ENCODE measurements around the gene OVOL1. TPM values are rescaled to one million over a fixed set of nuclear protein-coding genes. Genes with fewer than 3 reads are reported as not detected.

OVOL1 gene
- total and polyA plus RNA-seq, 2 experiments from 2014 or later = 1.5 to 3.3 TPM

DNA sequence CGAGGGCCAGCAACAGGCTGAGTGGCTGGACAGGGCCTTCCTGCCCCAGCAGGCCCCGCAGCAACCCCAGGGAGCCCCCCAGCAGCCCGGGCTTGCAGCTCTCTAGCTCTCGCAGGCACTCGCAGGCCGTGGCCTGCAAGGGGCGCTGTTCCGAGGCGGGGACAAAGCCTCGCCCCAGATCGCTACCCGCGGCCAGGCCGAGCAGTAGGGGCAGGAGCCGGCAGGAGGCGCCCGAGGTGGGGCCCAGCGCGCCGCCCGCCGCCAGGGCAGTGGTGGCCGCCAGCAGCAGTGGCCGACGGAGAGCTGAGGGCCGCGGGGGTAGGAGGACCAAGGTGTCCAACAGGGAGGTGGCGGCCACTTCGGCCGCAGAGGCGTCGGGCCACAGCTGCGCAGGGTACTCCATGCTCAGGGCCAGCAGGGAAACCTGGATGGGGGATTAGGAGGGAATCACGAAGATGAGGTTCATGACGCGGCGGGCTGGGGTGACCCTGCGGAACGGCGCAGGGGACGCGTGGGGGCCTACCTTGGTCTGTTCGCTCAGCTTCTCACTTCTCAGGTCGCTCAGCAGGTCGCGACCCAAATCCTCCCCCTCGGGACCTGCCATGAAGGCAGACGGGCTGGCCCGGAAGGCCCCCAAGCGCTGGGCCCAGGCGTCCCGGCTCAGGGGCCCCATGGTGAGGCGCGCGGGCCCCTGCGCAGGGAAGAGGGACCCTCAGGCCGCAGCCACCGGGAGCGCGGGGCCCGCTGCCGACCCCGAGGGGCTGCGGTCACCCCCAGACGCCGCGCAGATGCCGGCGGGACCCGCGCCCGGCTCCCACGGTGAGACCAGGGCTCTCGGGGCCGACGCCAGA lies 6.7 kb upstream of the OVOL1 start (continued):
- TF ChIP-seq, protein P1, sequence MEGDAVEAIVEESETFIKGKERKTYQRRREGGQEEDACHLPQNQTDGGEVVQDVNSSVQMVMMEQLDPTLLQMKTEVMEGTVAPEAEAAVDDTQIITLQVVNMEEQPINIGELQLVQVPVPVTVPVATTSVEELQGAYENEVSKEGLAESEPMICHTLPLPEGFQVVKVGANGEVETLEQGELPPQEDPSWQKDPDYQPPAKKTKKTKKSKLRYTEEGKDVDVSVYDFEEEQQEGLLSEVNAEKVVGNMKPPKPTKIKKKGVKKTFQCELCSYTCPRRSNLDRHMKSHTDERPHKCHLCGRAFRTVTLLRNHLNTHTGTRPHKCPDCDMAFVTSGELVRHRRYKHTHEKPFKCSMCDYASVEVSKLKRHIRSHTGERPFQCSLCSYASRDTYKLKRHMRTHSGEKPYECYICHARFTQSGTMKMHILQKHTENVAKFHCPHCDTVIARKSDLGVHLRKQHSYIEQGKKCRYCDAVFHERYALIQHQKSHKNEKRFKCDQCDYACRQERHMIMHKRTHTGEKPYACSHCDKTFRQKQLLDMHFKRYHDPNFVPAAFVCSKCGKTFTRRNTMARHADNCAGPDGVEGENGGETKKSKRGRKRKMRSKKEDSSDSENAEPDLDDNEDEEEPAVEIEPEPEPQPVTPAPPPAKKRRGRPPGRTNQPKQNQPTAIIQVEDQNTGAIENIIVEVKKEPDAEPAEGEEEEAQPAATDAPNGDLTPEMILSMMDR (conservative IDR thresholded peaks at IDR 0.05; ENCODE audit: low read depth in 2 of 2) = peak; percentile 86 to 96
- TF ChIP-seq ZNF114 (CRISPR knock-in tag; IDR thresholded peaks at IDR 0.05) (no peak), EZH2phosphoT487 (IDR thresholded peaks at IDR 0.05; ENCODE audit: unreplicated experiment) (no peak), JUNB (IDR thresholded peaks at IDR 0.05; ENCODE audit: unreplicated experiment) (no peak), ZNF331 (CRISPR knock-in tag; IDR thresholded peaks at IDR 0.05; ENCODE audit: low read depth) (no peak), CREB1 (CRISPR knock-in tag; IDR thresholded peaks at IDR 0.05; ENCODE audit: low read depth) (peak; percentile 31; the same call in 1 of the 2 replicates), NANOG (IDR thresholded peaks at IDR 0.05; ENCODE audit: borderline replicate concordance) (no peak)
- TF ChIP-seq, protein P2, sequence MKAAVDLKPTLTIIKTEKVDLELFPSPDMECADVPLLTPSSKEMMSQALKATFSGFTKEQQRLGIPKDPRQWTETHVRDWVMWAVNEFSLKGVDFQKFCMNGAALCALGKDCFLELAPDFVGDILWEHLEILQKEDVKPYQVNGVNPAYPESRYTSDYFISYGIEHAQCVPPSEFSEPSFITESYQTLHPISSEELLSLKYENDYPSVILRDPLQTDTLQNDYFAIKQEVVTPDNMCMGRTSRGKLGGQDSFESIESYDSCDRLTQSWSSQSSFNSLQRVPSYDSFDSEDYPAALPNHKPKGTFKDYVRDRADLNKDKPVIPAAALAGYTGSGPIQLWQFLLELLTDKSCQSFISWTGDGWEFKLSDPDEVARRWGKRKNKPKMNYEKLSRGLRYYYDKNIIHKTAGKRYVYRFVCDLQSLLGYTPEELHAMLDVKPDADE (IDR thresholded peaks at IDR 0.05) = no peak

- peaks cover 3% of the 10 kb centered on the region; the same call in 1 of the 3 replicates for H3K36me3 Mint-ChIP-seq (ENCODE audit: low read depth)
- no peak within 1 kb of the TSS for H3K27ac ChIP-seq (ENCODE audit: low read depth)
- H3K4me1 Mint-ChIP-seq = peaks cover 19% of the 10 kb centered on the region
- H4K20me1 ChIP-seq (replicated peaks; ENCODE audit: insufficient read depth) = no peaks in the 10 kb centered on the region
- H3K4me3 Mint-ChIP-seq = peak within 1 kb of the TSS; percentile 83
- ATAC-seq (peak; percentile 17), DNase-seq (ENCODE audit: low spot score) (peak; percentile 64)
- H3K4me1 ChIP-seq (ENCODE audit: insufficient read depth) = peaks cover 5% of the 10 kb centered on the region; the same call in 1 of the 2 replicates
- peaks cover 45% of the 10 kb centered on the region for H3K27me3 Mint-ChIP-seq (ENCODE audit: insufficient read depth, low read depth, poor library complexity)
- H3K4me3 ChIP-seq = peak within 1 kb of the TSS; percentile 71
- no peak within 1 kb of the TSS for H3K27ac Mint-ChIP-seq
- peak within 1 kb of the TSS; percentile 83 for H3K4me2 ChIP-seq
- no peaks in the 10 kb centered on the region for H3K9me2 ChIP-seq (ENCODE audit: insufficient read depth)
- TF ChIP-seq ZNF114 (CRISPR knock-in tag; IDR thresholded peaks at IDR 0.05) = no peak
- TF ChIP-seq EZH2phosphoT487 (IDR thresholded peaks at IDR 0.05; ENCODE audit: unreplicated experiment) = no peak
- no peaks in the 10 kb centered on the region for H3K79me2 ChIP-seq (replicated peaks; ENCODE audit: insufficient read depth)
- peaks cover 47% of the 10 kb centered on the region for H3K27me3 ChIP-seq (ENCODE audit: insufficient read depth)
- H3K36me3 ChIP-seq (ENCODE audit: insufficient read depth) = no peaks in the 10 kb centered on the region
- H3F3A ChIP-seq (replicated peaks; ENCODE audit: low read depth) = 0 out of 2 replicates have a peak, but pooled peaks cover 5% of the 10 kb centered on the region
- H2AFZ ChIP-seq = peak within 1 kb of the TSS; percentile 85
- H3K9me3 Mint-ChIP-seq = no peaks in the 10 kb centered on the region; the same call in 2 of the 3 replicates
These were observed 6.1 kb upstream of the OVOL1 start, which contains the start of gene AP5B1 for GRCh38 chr11:65780770-65781151. TSS of gene AP5B1 (minus strand) at chr11:65780976. CDS start at chr11:65780591, 385 bp downstream.

Measured in GM23338 (cell line).